Liver (tissue), 9 donors: ENCODE measurements around the gene TNS2. TPM values are rescaled to one million over a fixed set of nuclear protein-coding genes. Genes with fewer than 3 reads are reported as not detected.

Source experiments
- DNase-seq: peaks from one replicate; pipeline ENCODE4 v3.0.0-alpha.2; 2017; ENCODE audit warnings: low spot score
- H3K27ac ChIP-seq, 2 donors: one replicate each; pipeline ENCODE4 v1.7.0; 2013; ENCODE audit warnings: inconsistent platforms in 2 of 2, low read length in 2 of 2, control low read depth in 1 of 2, low read depth in 1 of 2, mild to moderate bottlenecking in 1 of 2
- H3K27me3 ChIP-seq, 4 donors: one replicate each; pipeline versions ENCODE4 v1.6.1 to v1.7.0; 2013; ENCODE audit warnings: low read length in 3 of 4, inconsistent platforms in 1 of 4, mild to moderate bottlenecking in 1 of 4, moderate library complexity in 1 of 4; ENCODE audit not compliant: control insufficient read depth in 4 of 4, insufficient read depth in 4 of 4
- H3K36me3 ChIP-seq, 4 donors: one replicate each; pipeline versions ENCODE4 v1.6.1 to v1.7.0; 2013; ENCODE audit warnings: low read length in 3 of 4, mild to moderate bottlenecking in 3 of 4, low read depth in 1 of 4, moderate library complexity in 1 of 4; ENCODE audit not compliant: control insufficient read depth in 4 of 4, insufficient read depth in 3 of 4
- H3K4me1 ChIP-seq, 4 donors: one replicate each; pipeline versions ENCODE4 v1.6.1 to v1.7.0; 2013; ENCODE audit warnings: low read length in 3 of 4, mild to moderate bottlenecking in 3 of 4, moderate library complexity in 1 of 4; ENCODE audit not compliant: control insufficient read depth in 4 of 4, insufficient read depth in 4 of 4
- H3K4me3 ChIP-seq, 3 donors: one replicate each; pipeline versions ENCODE4 v1.6.1 to v1.7.0; 2013; ENCODE audit warnings: low read length in 3 of 3, control low read depth in 1 of 3, low read depth in 1 of 3, mild to moderate bottlenecking in 1 of 3
- H3K9ac ChIP-seq, 2 donors: one replicate each; pipeline ENCODE4 v1.7.0; 2013; ENCODE audit warnings: low read length in 2 of 2, mild to moderate bottlenecking in 2 of 2, moderate library complexity in 2 of 2, control low read depth in 1 of 2, low read depth in 1 of 2
- H3K9me3 ChIP-seq, 4 donors: one replicate each; pipeline versions ENCODE4 v1.6.1 to v1.7.0; 2013; ENCODE audit warnings: low read length in 3 of 4; ENCODE audit not compliant: control insufficient read depth in 4 of 4
- EGR1 ChIP-seq, 2 donors: IDR thresholded peaks; 2 replicates each; pipeline ENCODE4 v1.6.1; 2016 to 2018; ENCODE audit warnings: antibody characterized with exemption in 2 of 2, low read depth in 2 of 2
- FOXA1 ChIP-seq: IDR thresholded peaks from 2 replicates; pipeline ENCODE4 v1.6.1; 2016; ENCODE audit warnings: antibody characterized with exemption
- FOXA2 ChIP-seq: IDR thresholded peaks from 2 replicates; pipeline ENCODE4 v1.6.1; 2016; ENCODE audit warnings: antibody characterized with exemption
- HNF4A ChIP-seq, 2 donors: conservative IDR thresholded peaks; 2 replicates each; pipeline ENCODE4 v1.6.1; 2016; ENCODE audit warnings: antibody characterized with exemption in 2 of 2, mild to moderate bottlenecking in 2 of 2
- JUND ChIP-seq, 2 donors: IDR thresholded peaks; 2 replicates each; pipeline ENCODE4 v1.6.1; 2016; ENCODE audit warnings: antibody characterized with exemption in 2 of 2
- NR2F2 ChIP-seq: IDR thresholded peaks from 2 replicates; pipeline ENCODE4 v1.6.1; 2016; ENCODE audit warnings: antibody characterized with exemption
- RAD21 ChIP-seq, 2 donors: IDR thresholded peaks; 2 replicates each; pipeline ENCODE4 v1.6.1; 2016; ENCODE audit warnings: antibody characterized with exemption in 2 of 2, mild to moderate bottlenecking in 2 of 2
- RXRA ChIP-seq, 2 donors: IDR thresholded peaks; 2 replicates each; pipeline ENCODE4 v1.6.1; 2017 to 2018; ENCODE audit warnings: antibody characterized with exemption in 2 of 2, mild to moderate bottlenecking in 1 of 2
- SP1 ChIP-seq: IDR thresholded peaks from 2 replicates; pipeline ENCODE4 v1.6.1; 2018; ENCODE audit warnings: antibody characterized with exemption, mild to moderate bottlenecking
- TAF1 ChIP-seq: conservative IDR thresholded peaks from 2 replicates; pipeline ENCODE4 v1.6.1; 2016; ENCODE audit warnings: antibody characterized with exemption, mild to moderate bottlenecking
- YY1 ChIP-seq: IDR thresholded peaks from 2 replicates; pipeline ENCODE4 v1.6.1; 2016; ENCODE audit warnings: antibody characterized with exemption, mild to moderate bottlenecking
- WGBS: extraction: QIAGEN DNeasy Blood & Tissue Kit; methylation state at CpG from one replicate; pipeline ENCODE4 v1.1.7; 2013; 5-methylcytosine and 5-hydroxymethylcytosine counted together
- polyA plus RNA-seq, 2 donors: library from polyadenylated mRNA; stranded (reverse) in 1 of 2; unstranded in 1 of 2; fragments of 200-250 nt in 1 of 2; fragments of >200 nt in 1 of 2; fragmentation: Nextera tagmentation in 1 of 2; extraction: Ambion mirVana in 1 of 2; gene quantifications; one replicate each; pipeline versions ENCODE4 v1.2.1 to v1.2.3, GENCODE V29; 2013 to 2015
- total RNA-seq, 2 donors: library from RNA; depleted of rRNA; stranded (reverse); fragments of >200 nt; gene quantifications; one replicate each; pipeline ENCODE4 v1.2.3, GENCODE V29; 2014
- TF ChIP-seq, protein P1 (sequence below): fragments of 150-350 bp; IDR thresholded peaks from 2 replicates; pipeline ENCODE4 v1.5.1; 2017; ENCODE audit warnings: improper control_type of control experiment, low read depth, low read length; ENCODE audit not compliant: missing input control
- TF ChIP-seq, protein P2 (sequence below): IDR thresholded peaks from 2 replicates; pipeline ENCODE4 v1.6.1; 2016; ENCODE audit warnings: antibody characterized with exemption
- TF ChIP-seq, protein P3 (sequence below): IDR thresholded peaks from 2 replicates; pipeline ENCODE4 v1.6.1; 2016; ENCODE audit warnings: antibody characterized with exemption
- TF ChIP-seq, protein P4 (sequence below): IDR thresholded peaks from 2 replicates; pipeline ENCODE4 v1.6.1; 2016; ENCODE audit warnings: antibody characterized with exemption, mild to moderate bottlenecking
- TF ChIP-seq, protein P5 (sequence below): IDR thresholded peaks from 2 replicates; pipeline ENCODE4 v1.6.1; 2016; ENCODE audit warnings: antibody characterized with exemption
- donor health status: healthy.
- donor health status: healthy.
- donor health status: healthy.
- donor health status: healthy.
- donor health status: healthy.

Gene TNS2
- total and polyA plus RNA-seq, 4 donors = 11.7 to 94.0 (median 46.0) TPM

DNA sequence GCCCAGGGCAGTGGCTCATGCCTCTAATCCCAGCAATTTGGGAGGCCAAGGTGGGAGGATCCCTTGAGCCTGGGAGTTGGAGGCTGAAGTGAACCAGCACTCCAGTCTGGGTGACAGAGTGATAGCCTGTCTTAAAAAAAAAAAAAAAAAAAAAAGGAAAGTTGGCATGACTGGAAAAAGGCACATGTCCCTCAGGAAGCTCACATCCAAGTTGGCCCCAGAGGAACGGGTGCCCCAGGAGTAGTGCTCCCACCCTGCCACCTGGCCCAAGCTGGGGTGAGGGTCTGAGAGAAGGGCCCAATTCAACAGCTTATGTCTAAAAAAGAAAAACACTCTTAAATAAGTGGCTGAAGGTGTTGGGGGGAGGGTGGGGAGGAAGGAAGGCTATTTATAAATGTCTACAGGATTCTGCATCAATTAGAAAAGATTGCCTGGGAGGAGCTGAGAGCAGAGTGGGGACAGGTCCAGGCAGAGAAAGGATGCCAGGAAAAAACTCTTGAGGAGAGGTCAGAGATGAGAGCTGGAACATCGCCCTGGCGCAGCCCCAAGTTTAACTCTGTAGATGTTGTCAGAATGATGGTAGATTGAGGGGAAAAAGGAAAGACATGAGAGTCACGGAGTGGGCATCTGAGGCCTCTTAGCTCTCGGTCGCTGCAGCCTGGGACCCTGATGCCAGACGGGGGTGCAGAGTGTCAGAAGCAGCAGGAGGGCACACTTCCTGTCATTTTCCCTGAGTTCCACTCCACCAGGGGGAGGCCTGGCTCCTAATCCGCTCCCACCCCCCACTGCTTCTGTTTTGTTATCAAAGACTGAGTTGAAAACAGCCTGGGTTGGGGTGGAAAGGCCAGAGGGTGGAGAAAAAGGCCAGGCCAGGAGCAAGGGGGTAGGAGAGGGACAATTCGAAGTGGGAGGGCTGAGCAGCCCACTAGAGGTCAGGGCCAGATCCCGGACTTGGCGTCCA is 22.0 kb downstream of the TNS2 start:
- DNase-seq = no peak
- H3K4me1 ChIP-seq = peaks cover 0 to 28% (median 5%) of the 10 kb centered on the region in 4 donors
- peak; percentile 56 to 73 for TF ChIP-seq RXRA (IDR thresholded peaks at IDR 0.05)
- TF ChIP-seq, protein P1, sequence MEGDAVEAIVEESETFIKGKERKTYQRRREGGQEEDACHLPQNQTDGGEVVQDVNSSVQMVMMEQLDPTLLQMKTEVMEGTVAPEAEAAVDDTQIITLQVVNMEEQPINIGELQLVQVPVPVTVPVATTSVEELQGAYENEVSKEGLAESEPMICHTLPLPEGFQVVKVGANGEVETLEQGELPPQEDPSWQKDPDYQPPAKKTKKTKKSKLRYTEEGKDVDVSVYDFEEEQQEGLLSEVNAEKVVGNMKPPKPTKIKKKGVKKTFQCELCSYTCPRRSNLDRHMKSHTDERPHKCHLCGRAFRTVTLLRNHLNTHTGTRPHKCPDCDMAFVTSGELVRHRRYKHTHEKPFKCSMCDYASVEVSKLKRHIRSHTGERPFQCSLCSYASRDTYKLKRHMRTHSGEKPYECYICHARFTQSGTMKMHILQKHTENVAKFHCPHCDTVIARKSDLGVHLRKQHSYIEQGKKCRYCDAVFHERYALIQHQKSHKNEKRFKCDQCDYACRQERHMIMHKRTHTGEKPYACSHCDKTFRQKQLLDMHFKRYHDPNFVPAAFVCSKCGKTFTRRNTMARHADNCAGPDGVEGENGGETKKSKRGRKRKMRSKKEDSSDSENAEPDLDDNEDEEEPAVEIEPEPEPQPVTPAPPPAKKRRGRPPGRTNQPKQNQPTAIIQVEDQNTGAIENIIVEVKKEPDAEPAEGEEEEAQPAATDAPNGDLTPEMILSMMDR = no peak
- peak; percentile 28 for TF ChIP-seq SP1
- peak in 1 of 2 donors; percentile 15 for TF ChIP-seq RAD21 (IDR thresholded peaks at IDR 0.05)
- peak; percentile 100 for TF ChIP-seq NR2F2
- no peak for TF ChIP-seq TAF1
- TF ChIP-seq FOXA1 = no peak
- no peak for TF ChIP-seq YY1
- TF ChIP-seq HNF4A (conservative IDR thresholded peaks at IDR 0.05) = no peak

DNA sequence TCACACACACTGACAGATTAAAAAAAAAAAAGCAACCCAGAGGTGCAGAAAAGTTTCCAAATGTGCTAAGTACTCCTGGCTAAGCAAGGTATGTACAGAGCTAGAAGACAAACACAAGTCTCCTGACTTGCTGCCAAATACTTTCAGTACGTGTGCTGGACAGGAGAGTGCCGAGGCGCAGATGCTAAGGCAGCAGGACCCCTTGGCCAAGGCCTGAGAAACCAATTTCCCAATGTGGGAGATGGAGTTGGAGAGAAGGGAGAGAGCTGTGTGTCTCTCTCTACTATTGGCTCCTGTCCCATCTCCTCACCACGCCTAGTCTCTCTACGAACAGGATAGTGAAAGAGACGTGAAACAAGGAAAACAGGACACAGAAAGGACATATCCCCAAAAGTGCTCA is 24.0 kb downstream of the TNS2 start:
- Histone ChIP-seq H3K9ac (no peak overlapping the region), H3K9me3 (no peaks in the 10 kb centered on the region), H3K27ac (no peak overlapping the region), H3K27me3 (no peaks in the 10 kb centered on the region), H3K4me1 (peaks cover 4 to 34% (median 10%) of the 10 kb centered on the region in 4 donors), H3K4me3 (no peak overlapping the region), H3K36me3 (peaks cover 6 to 16% (median 8%) of the 10 kb centered on the region in 4 donors)
- 42% methylated on average over 6 of the region's 6 CpGs for WGBS
- TF ChIP-seq SP1 = no peak
- TF ChIP-seq YY1 = no peak
- TF ChIP-seq, protein P2, sequence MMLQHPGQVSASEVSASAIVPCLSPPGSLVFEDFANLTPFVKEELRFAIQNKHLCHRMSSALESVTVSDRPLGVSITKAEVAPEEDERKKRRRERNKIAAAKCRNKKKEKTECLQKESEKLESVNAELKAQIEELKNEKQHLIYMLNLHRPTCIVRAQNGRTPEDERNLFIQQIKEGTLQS = no peak
- TF ChIP-seq, protein P3, sequence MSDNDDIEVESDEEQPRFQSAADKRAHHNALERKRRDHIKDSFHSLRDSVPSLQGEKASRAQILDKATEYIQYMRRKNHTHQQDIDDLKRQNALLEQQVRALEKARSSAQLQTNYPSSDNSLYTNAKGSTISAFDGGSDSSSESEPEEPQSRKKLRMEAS = no peak
- TF ChIP-seq RXRA (IDR thresholded peaks at IDR 0.05) = no peak
- TF ChIP-seq, protein P4, sequence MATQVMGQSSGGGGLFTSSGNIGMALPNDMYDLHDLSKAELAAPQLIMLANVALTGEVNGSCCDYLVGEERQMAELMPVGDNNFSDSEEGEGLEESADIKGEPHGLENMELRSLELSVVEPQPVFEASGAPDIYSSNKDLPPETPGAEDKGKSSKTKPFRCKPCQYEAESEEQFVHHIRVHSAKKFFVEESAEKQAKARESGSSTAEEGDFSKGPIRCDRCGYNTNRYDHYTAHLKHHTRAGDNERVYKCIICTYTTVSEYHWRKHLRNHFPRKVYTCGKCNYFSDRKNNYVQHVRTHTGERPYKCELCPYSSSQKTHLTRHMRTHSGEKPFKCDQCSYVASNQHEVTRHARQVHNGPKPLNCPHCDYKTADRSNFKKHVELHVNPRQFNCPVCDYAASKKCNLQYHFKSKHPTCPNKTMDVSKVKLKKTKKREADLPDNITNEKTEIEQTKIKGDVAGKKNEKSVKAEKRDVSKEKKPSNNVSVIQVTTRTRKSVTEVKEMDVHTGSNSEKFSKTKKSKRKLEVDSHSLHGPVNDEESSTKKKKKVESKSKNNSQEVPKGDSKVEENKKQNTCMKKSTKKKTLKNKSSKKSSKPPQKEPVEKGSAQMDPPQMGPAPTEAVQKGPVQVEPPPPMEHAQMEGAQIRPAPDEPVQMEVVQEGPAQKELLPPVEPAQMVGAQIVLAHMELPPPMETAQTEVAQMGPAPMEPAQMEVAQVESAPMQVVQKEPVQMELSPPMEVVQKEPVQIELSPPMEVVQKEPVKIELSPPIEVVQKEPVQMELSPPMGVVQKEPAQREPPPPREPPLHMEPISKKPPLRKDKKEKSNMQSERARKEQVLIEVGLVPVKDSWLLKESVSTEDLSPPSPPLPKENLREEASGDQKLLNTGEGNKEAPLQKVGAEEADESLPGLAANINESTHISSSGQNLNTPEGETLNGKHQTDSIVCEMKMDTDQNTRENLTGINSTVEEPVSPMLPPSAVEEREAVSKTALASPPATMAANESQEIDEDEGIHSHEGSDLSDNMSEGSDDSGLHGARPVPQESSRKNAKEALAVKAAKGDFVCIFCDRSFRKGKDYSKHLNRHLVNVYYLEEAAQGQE = no peak
- TF ChIP-seq, protein P5, sequence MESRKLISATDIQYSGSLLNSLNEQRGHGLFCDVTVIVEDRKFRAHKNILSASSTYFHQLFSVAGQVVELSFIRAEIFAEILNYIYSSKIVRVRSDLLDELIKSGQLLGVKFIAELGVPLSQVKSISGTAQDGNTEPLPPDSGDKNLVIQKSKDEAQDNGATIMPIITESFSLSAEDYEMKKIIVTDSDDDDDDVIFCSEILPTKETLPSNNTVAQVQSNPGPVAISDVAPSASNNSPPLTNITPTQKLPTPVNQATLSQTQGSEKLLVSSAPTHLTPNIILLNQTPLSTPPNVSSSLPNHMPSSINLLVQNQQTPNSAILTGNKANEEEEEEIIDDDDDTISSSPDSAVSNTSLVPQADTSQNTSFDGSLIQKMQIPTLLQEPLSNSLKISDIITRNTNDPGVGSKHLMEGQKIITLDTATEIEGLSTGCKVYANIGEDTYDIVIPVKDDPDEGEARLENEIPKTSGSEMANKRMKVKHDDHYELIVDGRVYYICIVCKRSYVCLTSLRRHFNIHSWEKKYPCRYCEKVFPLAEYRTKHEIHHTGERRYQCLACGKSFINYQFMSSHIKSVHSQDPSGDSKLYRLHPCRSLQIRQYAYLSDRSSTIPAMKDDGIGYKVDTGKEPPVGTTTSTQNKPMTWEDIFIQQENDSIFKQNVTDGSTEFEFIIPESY = no peak
- no peak for TF ChIP-seq TAF1
- TF ChIP-seq RAD21 (IDR thresholded peaks at IDR 0.05) = no peak
- no peak for TF ChIP-seq JUND (IDR thresholded peaks at IDR 0.05)
- no peak for TF ChIP-seq EGR1 (IDR thresholded peaks at IDR 0.05; ENCODE audit: low read depth in 2 of 2)
- TF ChIP-seq FOXA2 = no peak
- TF ChIP-seq HNF4A (conservative IDR thresholded peaks at IDR 0.05) = no peak
- no peak for DNase-seq

More for the DNA sequence above, 22.0 kb downstream of the TNS2 start:
- H3K4me3 ChIP-seq = no peak overlapping the region
- H3K9ac ChIP-seq = no peak overlapping the region
- H3K27me3 ChIP-seq = no peaks in the 10 kb centered on the region
- H3K9me3 ChIP-seq = no peaks in the 10 kb centered on the region
- WGBS = 80% methylated on average over 11 of the region's 11 CpGs
- peak overlapping the region; percentile 20 to 39 for H3K27ac ChIP-seq
- peaks cover 4 to 19% (median 7%) of the 10 kb centered on the region in 4 donors for H3K36me3 ChIP-seq
